CD14-positive monocyte (primary cell): Measurements from ENCODE around the gene DBNDD1. TPM values are rescaled to one million over a fixed set of nuclear protein-coding genes. Genes with fewer than 3 reads are reported as not detected.

Experiments
- DNase-seq, 3 donors: peaks; one replicate each; pipeline ENCODE4 v3.0.0-alpha.2; 2011 to 2022
- H2AFZ ChIP-seq: 2 replicates; pipeline ENCODE4 v1.6.0; 2012; ENCODE audit warnings: mild to moderate bottlenecking, low read depth, low read length, inconsistent platforms; ENCODE audit not compliant: insufficient read depth, poor library complexity, severe bottlenecking
- H3K27ac ChIP-seq, 2 donors: 1 replicate in 1 of 2; 2 replicates in 1 of 2; pipeline ENCODE4 v1.5.1; 2012 to 2013; ENCODE audit warnings: low read length in 2 of 2, control low read depth in 1 of 2, inconsistent platforms in 1 of 2, low read depth in 1 of 2, mild to moderate bottlenecking in 1 of 2
- H3K27me3 ChIP-seq, 2 donors: one replicate each; pipeline versions ENCODE4 v1.6.0 to v1.6.1; 2011 to 2013; ENCODE audit warnings: low read length in 2 of 2; ENCODE audit not compliant: control insufficient read depth in 2 of 2, insufficient read depth in 2 of 2
- H3K36me3 ChIP-seq, 2 donors: replicated peaks in 1 of 2; 1 replicate in 1 of 2; 2 replicates in 1 of 2; pipeline versions ENCODE4 v1.5.1 to v1.6.1; 2012 to 2013; ENCODE audit warnings: low read length in 2 of 2, control low read depth in 1 of 2, inconsistent platforms in 1 of 2, mild to moderate bottlenecking in 1 of 2; ENCODE audit not compliant: insufficient read depth in 2 of 2, control insufficient read depth in 1 of 2
- H3K4me1 ChIP-seq, 2 donors: 1 replicate in 1 of 2; 2 replicates in 1 of 2; pipeline versions ENCODE4 v1.5.1 to v1.6.1; 2012 to 2013; ENCODE audit warnings: low read length in 2 of 2, control low read depth in 1 of 2, inconsistent platforms in 1 of 2, mild to moderate bottlenecking in 1 of 2, moderate library complexity in 1 of 2; ENCODE audit not compliant: insufficient read depth in 2 of 2, control insufficient read depth in 1 of 2
- H3K4me2 ChIP-seq: replicated peaks from 2 replicates; pipeline ENCODE3; 2012; ENCODE audit warnings: low read length, moderate library complexity, mild to moderate bottlenecking; ENCODE audit not compliant: poor library complexity, severe bottlenecking; ENCODE audit errors: extremely low read depth
- H3K4me3 ChIP-seq, 3 experiments: fragments of 200-600 bp in 1 of 3; sonication (generic) in 1 of 3; replicated peaks in 1 of 3; 1 replicate in 2 of 3; 2 replicates in 1 of 3; pipeline ENCODE4 v1.5.1; 2011 to 2013; ENCODE audit warnings: low read length in 3 of 3, mild to moderate bottlenecking in 3 of 3, control low read depth in 2 of 3, low read depth in 2 of 3, inconsistent platforms in 1 of 3, moderate library complexity in 1 of 3
- H3K79me2 ChIP-seq: 2 replicates; pipeline ENCODE4 v1.6.0; 2012; ENCODE audit warnings: mild to moderate bottlenecking, control low read depth, inconsistent platforms, low read length, moderate library complexity; ENCODE audit not compliant: insufficient read depth
- H3K9ac ChIP-seq: 2 replicates; pipeline ENCODE4 v1.6.0; 2017; ENCODE audit warnings: low read length, mild to moderate bottlenecking; ENCODE audit not compliant: insufficient read depth, poor library complexity, severe bottlenecking
- H3K9me3 ChIP-seq, 2 donors: replicated peaks in 1 of 2; 1 replicate in 1 of 2; 2 replicates in 1 of 2; pipeline versions ENCODE4 v1.5.1 to v1.6.1; 2012 to 2013; ENCODE audit warnings: low read length in 2 of 2, control low read depth in 1 of 2; ENCODE audit not compliant: control insufficient read depth in 1 of 2, insufficient read depth in 1 of 2
- H4K20me1 ChIP-seq: 2 replicates; pipeline ENCODE4 v1.6.0; 2012; ENCODE audit warnings: mild to moderate bottlenecking, low read length, control low read depth, moderate library complexity; ENCODE audit not compliant: insufficient read depth
- H3K27ac Mint-ChIP-seq, 7 donors: one replicate each; pipeline ENCODE4 v1.8.0; 2020; ENCODE audit warnings: mild to moderate bottlenecking in 7 of 7, mixed read lengths in 7 of 7, moderate library complexity in 6 of 7, inconsistent platforms in 2 of 7
- H3K27me3 Mint-ChIP-seq, 3 donors: one replicate each; pipeline ENCODE4 v1.8.0; 2021 to 2022; ENCODE audit warnings: low read depth in 3 of 3, mild to moderate bottlenecking in 3 of 3, mixed read lengths in 3 of 3, moderate library complexity in 3 of 3, inconsistent platforms in 1 of 3
- H3K36me3 Mint-ChIP-seq, 2 donors: one replicate each; pipeline ENCODE4 v1.8.0; 2020; ENCODE audit warnings: mixed read lengths in 2 of 2, inconsistent platforms in 1 of 2, mild to moderate bottlenecking in 1 of 2
- H3K4me1 Mint-ChIP-seq: one replicate; pipeline ENCODE4 v1.8.0; 2020; ENCODE audit warnings: mild to moderate bottlenecking, mixed read lengths
- H3K4me3 Mint-ChIP-seq, 2 donors: one replicate each; pipeline ENCODE4 v1.8.0; 2020; ENCODE audit warnings: mild to moderate bottlenecking in 2 of 2, mixed read lengths in 2 of 2, moderate library complexity in 1 of 2
- H3K9me3 Mint-ChIP-seq, 7 donors: one replicate each; pipeline ENCODE4 v1.8.0; 2020 to 2022; ENCODE audit warnings: mixed read lengths in 7 of 7, mild to moderate bottlenecking in 6 of 7, moderate library complexity in 6 of 7, inconsistent platforms in 2 of 7
- WGBS: methylation state at CpG from one replicate; pipeline ENCODE4 v1.1.5; 2013; ENCODE audit warnings: missing lambda C conversion rate; ENCODE audit not compliant: insufficient coverage; 5-methylcytosine and 5-hydroxymethylcytosine counted together
- intact Hi-C, 2 donors: fragments of 100-400 bp; cut with micrococcal nuclease; formaldehyde crosslinking; loops; one replicate each; pipeline versions ENCODE4 v1.15.0 to v1.15.1; 2023
- polyA plus RNA-seq, 3 donors: library from polyadenylated mRNA; depleted of rRNA in 1 of 3; unstranded in 2 of 3; stranded (reverse) in 1 of 3; fragments of 300-500 nt in 2 of 3; fragments of >200 nt in 1 of 3; fragmentation: Illumina TruSeq in 2 of 3; gene quantifications; 1 replicate in 2 of 3; 2 replicates in 1 of 3; pipeline ENCODE4 v1.2.3, GENCODE V29; 2012 to 2021
- TF ChIP-seq, protein P1 (sequence below): fragments of 200-600 bp; IDR thresholded peaks from one replicate; pipeline ENCODE4 v1.8.0; 2022; ENCODE audit warnings: antibody characterized with exemption, mild to moderate bottlenecking

DBNDD1 gene
- polyA plus RNA-seq, 3 donors, result 0.07 TPM; not detected in 2

DNA sequence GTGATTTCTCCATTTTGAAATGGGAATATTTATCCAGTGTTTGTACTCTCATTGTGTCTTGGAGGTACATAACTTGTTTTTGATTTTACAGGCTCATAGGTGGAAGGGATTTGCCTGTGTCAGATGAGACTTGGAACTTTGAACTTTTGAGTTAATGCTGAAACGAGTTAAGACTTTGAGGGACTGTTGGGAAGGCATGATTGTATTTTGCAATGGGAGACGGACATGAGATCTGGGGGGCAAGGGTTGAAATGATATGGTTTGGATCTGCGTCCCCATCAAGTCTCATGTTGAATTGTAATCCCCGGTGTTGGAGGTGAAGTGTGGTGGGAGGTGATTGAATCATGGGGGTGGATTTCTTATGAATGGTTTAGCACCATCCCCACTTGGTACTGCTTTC, 36.1 kb upstream of the DBNDD1 start:
- no peaks in the 10 kb centered on the region for H3K4me1 ChIP-seq
- H3K79me2 ChIP-seq, result no peaks in the 10 kb centered on the region
- H3K36me3 ChIP-seq, result no peaks in the 10 kb centered on the region
- 92% methylated on average over 4 of the region's 4 CpGs for WGBS
- Mint-ChIP-seq H3K4me1 (peaks cover 15% of the 10 kb centered on the region), H3K27ac (no peak overlapping the region), H3K36me3 (peaks cover 0 to 2% of the 10 kb centered on the region in 2 donors), H3K9me3 (peaks cover 15 to 38% (median 33%) of the 10 kb centered on the region in 7 donors), H3K27me3 (peaks cover 0 to 9% (median 9%) of the 10 kb centered on the region in 3 donors), H3K4me3 (no peak overlapping the region)
- no peaks in the 10 kb centered on the region for H4K20me1 ChIP-seq
- H3K27ac ChIP-seq, result no peak overlapping the region
- no peak for DNase-seq
- no peak overlapping the region for H3K9ac ChIP-seq
- H3K4me2 ChIP-seq, result no peak overlapping the region
- intact Hi-C loops, result no loop called here
- no peak overlapping the region for H3K4me3 ChIP-seq
- peaks cover 12 to 17% of the 10 kb centered on the region in 2 donors for H3K9me3 ChIP-seq
- TF ChIP-seq, protein P1, sequence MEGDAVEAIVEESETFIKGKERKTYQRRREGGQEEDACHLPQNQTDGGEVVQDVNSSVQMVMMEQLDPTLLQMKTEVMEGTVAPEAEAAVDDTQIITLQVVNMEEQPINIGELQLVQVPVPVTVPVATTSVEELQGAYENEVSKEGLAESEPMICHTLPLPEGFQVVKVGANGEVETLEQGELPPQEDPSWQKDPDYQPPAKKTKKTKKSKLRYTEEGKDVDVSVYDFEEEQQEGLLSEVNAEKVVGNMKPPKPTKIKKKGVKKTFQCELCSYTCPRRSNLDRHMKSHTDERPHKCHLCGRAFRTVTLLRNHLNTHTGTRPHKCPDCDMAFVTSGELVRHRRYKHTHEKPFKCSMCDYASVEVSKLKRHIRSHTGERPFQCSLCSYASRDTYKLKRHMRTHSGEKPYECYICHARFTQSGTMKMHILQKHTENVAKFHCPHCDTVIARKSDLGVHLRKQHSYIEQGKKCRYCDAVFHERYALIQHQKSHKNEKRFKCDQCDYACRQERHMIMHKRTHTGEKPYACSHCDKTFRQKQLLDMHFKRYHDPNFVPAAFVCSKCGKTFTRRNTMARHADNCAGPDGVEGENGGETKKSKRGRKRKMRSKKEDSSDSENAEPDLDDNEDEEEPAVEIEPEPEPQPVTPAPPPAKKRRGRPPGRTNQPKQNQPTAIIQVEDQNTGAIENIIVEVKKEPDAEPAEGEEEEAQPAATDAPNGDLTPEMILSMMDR, result no peak
- H3K27me3 ChIP-seq, result no peaks in the 10 kb centered on the region
- no peak overlapping the region for H2AFZ ChIP-seq

DNA sequence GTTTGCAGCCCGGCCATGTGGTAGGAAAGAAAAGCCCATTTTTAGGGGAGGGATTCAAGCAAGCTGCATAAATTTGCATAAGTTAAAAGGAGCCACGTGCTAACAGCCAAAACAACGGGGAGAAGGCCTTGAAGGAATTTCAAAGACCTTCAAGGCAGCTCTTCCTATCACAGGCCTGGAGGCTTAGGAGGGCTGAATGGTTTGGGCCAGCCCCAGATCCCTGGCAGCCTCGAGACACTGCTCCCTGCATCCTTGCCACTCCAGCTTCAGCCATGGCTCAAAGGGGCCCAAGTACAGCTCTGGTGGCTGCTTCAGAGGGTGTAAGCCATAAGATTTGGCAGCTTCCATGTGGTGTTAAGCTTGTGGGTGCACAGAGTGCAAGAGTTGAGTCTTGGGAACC, 35.3 kb upstream of the DBNDD1 start:
- Mint-ChIP-seq H3K27ac (peak overlapping the region in 1 of 7 donors; percentile 8), H3K4me3 (no peak overlapping the region), H3K36me3 (peaks cover 0 to 2% of the 10 kb centered on the region in 2 donors), H3K4me1 (peaks cover 12% of the 10 kb centered on the region), H3K27me3 (peaks cover 0 to 9% (median 9%) of the 10 kb centered on the region in 3 donors), H3K9me3 (peaks cover 15 to 38% (median 33%) of the 10 kb centered on the region in 7 donors)
- Histone ChIP-seq H3K4me2 (no peak overlapping the region), H2AFZ (no peak overlapping the region), H3K36me3 (no peaks in the 10 kb centered on the region), H3K79me2 (no peaks in the 10 kb centered on the region), H3K27ac (no peak overlapping the region), H3K27me3 (no peaks in the 10 kb centered on the region), H3K9me3 (peaks cover 12 to 17% of the 10 kb centered on the region in 2 donors), H3K4me3 (no peak overlapping the region), H3K9ac (no peak overlapping the region), H3K4me1 (no peaks in the 10 kb centered on the region), H4K20me1 (no peaks in the 10 kb centered on the region)
- WGBS, result 92% methylated on average over 2 of the region's 4 CpGs
- TF ChIP-seq, protein P1, result no peak
- DNase-seq, result no peak
- intact Hi-C loops, result no loop called here
